Endothelial cell of umbilical vein (primary cell): ENCODE measurements around the gene MEIS3. TPM values are rescaled to one million over a fixed set of nuclear protein-coding genes. Genes with fewer than 3 reads are reported as not detected.

Experiments
- BruUV-seq: library from RNA; stranded (reverse); fragments of 400-500 nt; replicated peaks from 2 replicates; lab custom pipeline; 2021; lab: Mats Ljungman, UMichigan
- CTCF ChIA-PET: fragments of 300-600, 350-600 bp; sonication (Branson Sonifier 250); formaldehyde crosslinking; loops from one replicate; lab custom pipeline; 2021; ENCODE audit warnings: antibody characterized with exemption, inconsistent platforms; lab: Charles Lee
- POLR2A ChIA-PET: fragments of 300-600, 350-600 bp; sonication (Branson Sonifier 250); formaldehyde crosslinking; loops from one replicate; lab custom pipeline; 2021; ENCODE audit warnings: antibody characterized with exemption, inconsistent platforms; lab: Charles Lee
- DNase-seq: peaks from one replicate; pipeline ENCODE4 v3.0.0-alpha.2; 2011; ENCODE audit warnings: low read depth, low spot score
- FAIRE-seq: peaks from 2 replicates; lab custom pipeline; 2011; peaks lifted over from hg19 to GRCh38; lab: Jason Lieb, UNC
- H2AFZ ChIP-seq: 2 replicates; pipeline ENCODE4 v1.6.0; 2012; ENCODE audit warnings: low read depth, low read length, control low read depth, inconsistent platforms
- H3K27ac ChIP-seq: 2 replicates; pipeline ENCODE4 v1.5.1; 2011; ENCODE audit warnings: low read depth, mild to moderate bottlenecking, control low read depth, low read length, moderate library complexity; ENCODE audit not compliant: insufficient read depth
- H3K27me3 ChIP-seq, 2 experiments: 2 replicates each; pipeline versions ENCODE4 v1.6.0 to v1.6.1; 2011; ENCODE audit warnings: low read length in 2 of 2, mixed read lengths in 1 of 2; ENCODE audit not compliant: control insufficient read depth in 2 of 2, insufficient read depth in 2 of 2
- H3K36me3 ChIP-seq, 2 experiments: 2 replicates in 1 of 2; 3 replicates in 1 of 2; pipeline ENCODE4 v1.5.1; 2011; ENCODE audit warnings: low read length in 2 of 2, mild to moderate bottlenecking in 1 of 2, moderate library complexity in 1 of 2; ENCODE audit not compliant: control insufficient read depth in 2 of 2, insufficient read depth in 2 of 2; ENCODE audit errors: extremely low read depth in 1 of 2
- H3K4me1 ChIP-seq: 3 replicates; pipeline ENCODE4 v1.5.1; 2011; ENCODE audit warnings: mild to moderate bottlenecking, low read length; ENCODE audit not compliant: control insufficient read depth, insufficient read depth; ENCODE audit errors: extremely low read depth
- H3K4me2 ChIP-seq: 2 replicates; pipeline ENCODE4 v1.6.1; 2011; ENCODE audit warnings: low read length, control low read depth, mixed read lengths; ENCODE audit not compliant: insufficient read depth
- H3K4me3 ChIP-seq, 3 experiments: fragments of 200-600 bp in 1 of 3; sonication (generic), shearing (Covaris generic) in 1 of 3; replicated peaks in 1 of 3; 2 replicates each; pipeline ENCODE4 v1.5.1; 2011 to 2016; ENCODE audit warnings: control low read depth in 3 of 3, low read length in 3 of 3, mild to moderate bottlenecking in 2 of 3, inconsistent platforms in 1 of 3, low read depth in 1 of 3, moderate library complexity in 1 of 3; ENCODE audit not compliant: insufficient read depth in 1 of 3
- H3K79me2 ChIP-seq: 2 replicates; pipeline ENCODE4 v1.6.0; 2012; ENCODE audit warnings: low read length, inconsistent platforms; ENCODE audit not compliant: control insufficient read depth, insufficient read depth
- H3K9ac ChIP-seq: replicated peaks from 2 replicates; pipeline ENCODE3; 2011; ENCODE audit warnings: low read length, control low read depth; ENCODE audit not compliant: insufficient read depth; ENCODE audit errors: extremely low read depth
- H3K9me1 ChIP-seq: replicated peaks from 3 replicates; pipeline ENCODE4 v1.6.0; 2011; ENCODE audit warnings: mild to moderate bottlenecking, low read length; ENCODE audit not compliant: control insufficient read depth, insufficient read depth; ENCODE audit errors: extremely low read depth
- H3K9me3 ChIP-seq: replicated peaks from 2 replicates; pipeline ENCODE4 v1.5.1; 2012; ENCODE audit warnings: low read length, inconsistent platforms; ENCODE audit not compliant: control insufficient read depth, insufficient read depth
- H4K20me1 ChIP-seq: replicated peaks from 2 replicates; pipeline ENCODE3; 2011; ENCODE audit warnings: mild to moderate bottlenecking, low read length; ENCODE audit not compliant: control insufficient read depth, insufficient read depth; ENCODE audit errors: extremely low read depth
- EZH2 ChIP-seq: IDR thresholded peaks from 2 replicates; pipeline ENCODE4 v1.6.1; 2012; ENCODE audit warnings: borderline replicate concordance, low read depth, mild to moderate bottlenecking, moderate library complexity, low read length, inconsistent platforms; ENCODE audit not compliant: severe bottlenecking
- FOS ChIP-seq: IDR thresholded peaks from 2 replicates; pipeline ENCODE4 v1.6.1; 2011; ENCODE audit warnings: mild to moderate bottlenecking, low read length, moderate library complexity, borderline replicate concordance; ENCODE audit not compliant: insufficient read depth
- GATA2 ChIP-seq: IDR thresholded peaks from 2 replicates; pipeline ENCODE4 v1.7.0; 2011; ENCODE audit warnings: low read depth, mild to moderate bottlenecking, moderate library complexity, mixed read lengths, low read length; ENCODE audit not compliant: insufficient read length, insufficient read depth
- JUN ChIP-seq: IDR thresholded peaks from 2 replicates; pipeline ENCODE4 v1.6.1; 2011; ENCODE audit warnings: borderline replicate concordance, low read depth; ENCODE audit not compliant: insufficient read length, insufficient read depth
- MYC ChIP-seq: IDR thresholded peaks from one replicate; pipeline ENCODE4 v1.6.1; 2011; ENCODE audit warnings: mild to moderate bottlenecking, low read depth, low read length
- POLR2A ChIP-seq: IDR thresholded peaks from 2 replicates; pipeline ENCODE4 v1.6.1; 2012; ENCODE audit warnings: low read depth, mild to moderate bottlenecking, control low read depth, low read length
- POLR2AphosphoS5 ChIP-seq: IDR thresholded peaks from 2 replicates; pipeline ENCODE4 v1.6.1; 2012; ENCODE audit warnings: low read depth, mild to moderate bottlenecking, control low read depth, low read length, moderate library complexity; ENCODE audit not compliant: insufficient read depth
- dilution Hi-C: fragments of 300-500 bp; cut with MboI; formaldehyde crosslinking; loops from one replicate; pipeline ENCODE4 v1.15.0; 2019; ENCODE audit warnings: low sequenced_read_pairs; ENCODE audit not compliant: extremely low pct_ligation_motif_present
- intact Hi-C: fragments of 100-400 bp; cut with micrococcal nuclease; formaldehyde crosslinking; loops from one replicate; pipeline ENCODE4 v1.10.0; 2022
- polyA plus RNA-seq, 4 experiments: library from polyadenylated mRNA; depleted of rRNA in 3 of 4; stranded (reverse) in 3 of 4; unstranded in 1 of 4; fragments of >200 nt; gene quantifications; 2 replicates each; pipeline versions ENCODE4 v1.2.1 to v1.2.3, GENCODE V29; 2011 to 2012; ENCODE audit warnings: missing spikeins in 1 of 4
- total RNA-seq: library from RNA; stranded (reverse); gene quantifications from 2 replicates; pipeline ENCODE4 v1.2.3, GENCODE V29; 2021
- TF ChIP-seq, protein P1 (sequence below), 2 donors: IDR thresholded peaks; 1 replicate in 1 of 2; 2 replicates in 1 of 2; pipeline ENCODE4 v1.5.1; 2011; ENCODE audit warnings: low read length in 2 of 2, mild to moderate bottlenecking in 2 of 2, moderate library complexity in 2 of 2, control low read depth in 1 of 2, inconsistent platforms in 1 of 2, low read depth in 1 of 2; ENCODE audit not compliant: insufficient read depth in 1 of 2; ENCODE audit errors: extremely low read depth in 1 of 2
- TF ChIP-seq, protein P2 (sequence below): IDR thresholded peaks from 2 replicates; pipeline ENCODE4 v1.6.1; 2011; ENCODE audit not compliant: insufficient read depth, insufficient read length

The MEIS3 gene
- total and polyA plus RNA-seq, 2 donors (not counting 3 experiments of a cell fraction or from before 2014, with no cell fraction given), result 0.42 TPM; not detected in 1

DNA sequence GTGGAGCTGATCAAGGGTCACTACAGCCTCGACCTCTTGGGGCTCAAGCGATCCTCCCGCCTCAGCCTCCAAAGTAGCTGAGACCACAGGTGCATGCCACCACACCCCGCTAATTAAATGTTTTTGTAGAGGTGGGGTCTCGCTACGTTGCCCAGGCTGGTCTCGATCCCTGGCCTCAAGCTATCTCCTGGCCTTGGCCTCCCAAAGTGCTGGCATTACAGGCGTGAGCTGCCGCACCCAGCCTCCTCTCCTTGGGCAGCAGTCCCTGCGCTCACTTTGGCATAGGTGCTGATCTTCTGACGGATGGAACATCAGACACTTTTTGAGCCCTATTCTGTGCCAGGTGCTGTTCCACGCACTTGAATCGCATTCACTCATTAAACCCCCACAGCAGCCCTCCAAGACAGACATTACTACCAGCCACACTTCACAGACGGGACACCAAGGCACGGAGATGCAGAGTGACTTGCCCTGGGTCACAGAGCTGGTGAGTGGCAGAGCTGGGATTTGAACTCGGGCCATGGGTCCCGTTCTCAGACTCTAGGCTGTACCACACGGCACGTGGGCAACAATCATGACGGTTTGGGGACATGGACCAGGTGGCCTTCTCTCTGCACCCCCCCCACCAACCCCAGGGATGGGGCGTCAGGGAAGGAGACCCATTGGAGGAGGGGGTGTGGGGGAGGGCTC is 3.2 kb downstream of the MEIS3 start:
- intact Hi-C loops, result no loop called here
- Histone ChIP-seq H3K36me3 (no peaks in the 10 kb centered on the region), H3K4me2 (no peak overlapping the region), H3K27me3 (peaks cover 41% of the 10 kb centered on the region in 2 experiments), H2AFZ (no peak overlapping the region), H3K4me1 (no peaks in the 10 kb centered on the region), H3K79me2 (no peaks in the 10 kb centered on the region), H3K4me3 (no peak overlapping the region), H4K20me1 (no peaks in the 10 kb centered on the region), H3K9ac (no peak overlapping the region), H3K27ac (no peak overlapping the region), H3K9me1 (no peaks in the 10 kb centered on the region), H3K9me3 (no peaks in the 10 kb centered on the region)
- DNase-seq (no peak), FAIRE-seq (no peak)
- CTCF ChIA-PET, result interaction anchor here (0.7 to 1.5 kb wide), 6 partner anchors 12 to 286 kb away, joined by 3 to 5 read pairs (median 3); partner anchors contain the start of gene KPTN
- dilution Hi-C loops, result no loop called here
- no peak for TF ChIP-seq EZH2
- no peak for TF ChIP-seq GATA2
- TF ChIP-seq MYC, result no peak
- no peak for TF ChIP-seq FOS
- no peak for TF ChIP-seq POLR2A
- TF ChIP-seq POLR2AphosphoS5, result no peak
- TF ChIP-seq JUN, result no peak
- TF ChIP-seq, protein P1, sequence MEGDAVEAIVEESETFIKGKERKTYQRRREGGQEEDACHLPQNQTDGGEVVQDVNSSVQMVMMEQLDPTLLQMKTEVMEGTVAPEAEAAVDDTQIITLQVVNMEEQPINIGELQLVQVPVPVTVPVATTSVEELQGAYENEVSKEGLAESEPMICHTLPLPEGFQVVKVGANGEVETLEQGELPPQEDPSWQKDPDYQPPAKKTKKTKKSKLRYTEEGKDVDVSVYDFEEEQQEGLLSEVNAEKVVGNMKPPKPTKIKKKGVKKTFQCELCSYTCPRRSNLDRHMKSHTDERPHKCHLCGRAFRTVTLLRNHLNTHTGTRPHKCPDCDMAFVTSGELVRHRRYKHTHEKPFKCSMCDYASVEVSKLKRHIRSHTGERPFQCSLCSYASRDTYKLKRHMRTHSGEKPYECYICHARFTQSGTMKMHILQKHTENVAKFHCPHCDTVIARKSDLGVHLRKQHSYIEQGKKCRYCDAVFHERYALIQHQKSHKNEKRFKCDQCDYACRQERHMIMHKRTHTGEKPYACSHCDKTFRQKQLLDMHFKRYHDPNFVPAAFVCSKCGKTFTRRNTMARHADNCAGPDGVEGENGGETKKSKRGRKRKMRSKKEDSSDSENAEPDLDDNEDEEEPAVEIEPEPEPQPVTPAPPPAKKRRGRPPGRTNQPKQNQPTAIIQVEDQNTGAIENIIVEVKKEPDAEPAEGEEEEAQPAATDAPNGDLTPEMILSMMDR (IDR thresholded peaks at IDR 0.05; ENCODE audit: extremely low read depth in 1 of 2, insufficient read depth in 1 of 2, low read depth in 1 of 2, low read length in 2 of 2), result no peak
- TF ChIP-seq, protein P2, sequence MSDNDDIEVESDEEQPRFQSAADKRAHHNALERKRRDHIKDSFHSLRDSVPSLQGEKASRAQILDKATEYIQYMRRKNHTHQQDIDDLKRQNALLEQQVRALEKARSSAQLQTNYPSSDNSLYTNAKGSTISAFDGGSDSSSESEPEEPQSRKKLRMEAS, result no peak
- POLR2A ChIA-PET, result interaction anchor here (0.6 kb wide), 1 partner anchor 69 kb away, joined by 3 read pairs; no protein-coding TSS in a partner anchor
- BruUV-seq, result no TSS peak
